Breast epithelium (tissue), 4 donors: ENCODE data around the gene CAB39L. TPM values are rescaled to one million over a fixed set of nuclear protein-coding genes. Genes with fewer than 3 reads are reported as not detected.

Experiments used
- DNase-seq, 2 donors: peaks; one replicate each; pipeline ENCODE4 v3.0.0-alpha.2; 2019; ENCODE audit warnings: low spot score in 2 of 2
- H3K27ac ChIP-seq, 2 donors: fragments of 200-600 bp; sonication (generic) in 1 of 2; one replicate each; pipeline ENCODE4 v1.5.1; 2016 to 2019; ENCODE audit warnings: mild to moderate bottlenecking in 1 of 2
- H3K27me3 ChIP-seq, 2 donors: fragments of 200-600 bp; sonication (generic) in 1 of 2; one replicate each; pipeline versions ENCODE4 v1.5.1 to v1.6.0; 2017 to 2019; ENCODE audit warnings: control low read depth in 1 of 2, mild to moderate bottlenecking in 1 of 2
- H3K36me3 ChIP-seq: fragments of 200-600 bp; one replicate; pipeline ENCODE4 v1.5.1; 2019
- H3K4me1 ChIP-seq, 2 donors: fragments of 200-600 bp; sonication (generic); one replicate each; pipeline ENCODE4 v1.5.1; 2016 to 2019; ENCODE audit warnings: control low read depth in 1 of 2
- H3K4me3 ChIP-seq, 3 donors: fragments of 200-600 bp; sonication (generic); 1 replicate in 2 of 3; 2 replicates in 1 of 3; pipeline ENCODE4 v1.5.1; 2016 to 2019; ENCODE audit warnings: mild to moderate bottlenecking in 3 of 3, moderate library complexity in 2 of 3
- H3K9me3 ChIP-seq, 2 donors: fragments of 200-600 bp; sonication (generic) in 1 of 2; one replicate each; pipeline ENCODE4 v1.5.1; 2016 to 2019; ENCODE audit warnings: control low read depth in 1 of 2
- CTCF ChIP-seq, 3 donors: fragments of 450-650 bp; IDR thresholded peaks; one replicate each; pipeline ENCODE4 v1.5.1; 2016 to 2017; ENCODE audit warnings: antibody characterized with exemption in 3 of 3, mild to moderate bottlenecking in 3 of 3, moderate library complexity in 3 of 3
- POLR2A ChIP-seq: fragments of 450-650 bp; IDR thresholded peaks from one replicate; pipeline ENCODE4 v1.6.1; 2016; ENCODE audit warnings: antibody characterized with exemption, mild to moderate bottlenecking, moderate library complexity
- POLR2AphosphoS5 ChIP-seq, 3 donors: sonication (generic); formaldehyde crosslinking; IDR thresholded peaks; one replicate each; pipeline ENCODE4 v1.6.1; 2017; ENCODE audit warnings: antibody characterized with exemption in 3 of 3
- intact Hi-C: fragments of 100-400 bp; cut with DNase I; formaldehyde crosslinking; loops from one replicate; pipeline ENCODE4 v1.15.1; 2023; ENCODE audit warnings: low total_unique reads
- total RNA-seq, 3 donors: library from RNA; depleted of rRNA; stranded (reverse); fragments of >200 nt; gene quantifications; one replicate each; pipeline ENCODE4 v1.1.0, GENCODE V29; 2016

Gene CAB39L
- total RNA-seq, 3 donors from 2014 or later, result 40.0 to 92.1 (median 44.8) TPM

GRCh38 chr13:49302222-49302621 lies 141.6 kb downstream of the CAB39L start:
- intact Hi-C loops, result loop anchor here (5.0 to 10.0 kb wide), 2 partner anchors 140 to 303 kb away; partner anchors contain the start of genes CAB39L and SETDB2
- no peaks in the 10 kb centered on the region for H3K9me3 ChIP-seq
- no peak for DNase-seq
- TF ChIP-seq CTCF (IDR thresholded peaks at IDR 0.05) (no peak), POLR2AphosphoS5 (IDR thresholded peaks at IDR 0.05) (no peak), POLR2A (no peak)
- no peaks in the 10 kb centered on the region for H3K36me3 ChIP-seq
- no peaks in the 10 kb centered on the region for H3K27me3 ChIP-seq
- H3K4me1 ChIP-seq, result peaks cover 12 to 18% of the 10 kb centered on the region in 2 donors
- H3K4me3 ChIP-seq, result no peak overlapping the region
- H3K27ac ChIP-seq, result peak overlapping the region; percentile 32 to 77

GRCh38 chr13:49300739-49301589 lies 142.9 kb downstream of the CAB39L start:
- Histone ChIP-seq H3K36me3 (no peaks in the 10 kb centered on the region), H3K27ac (peak overlapping the region in 1 of 2 donors; percentile 77), H3K4me3 (peak overlapping the region; percentile 24 to 60 (median 32)), H3K9me3 (no peaks in the 10 kb centered on the region), H3K4me1 (peaks cover 12 to 14% of the 10 kb centered on the region in 2 donors), H3K27me3 (no peaks in the 10 kb centered on the region)
- DNase-seq, result no peak
- intact Hi-C loops, result loop anchor here (5.0 to 10.0 kb wide), 2 partner anchors 141 to 304 kb away; partner anchors contain the start of genes CAB39L and SETDB2
- TF ChIP-seq CTCF (IDR thresholded peaks at IDR 0.05), result peak; percentile 82 to 88 (median 88)
- TF ChIP-seq POLR2AphosphoS5 (IDR thresholded peaks at IDR 0.05), result peak in 2 of 3 donors; percentile 17 to 39
- TF ChIP-seq POLR2A, result no peak

GRCh38 chr13:49300276-49300675 lies 143.6 kb downstream of the CAB39L start:
- Histone ChIP-seq H3K27ac (peak overlapping the region; percentile 45 to 68), H3K4me1 (peaks cover 12 to 14% of the 10 kb centered on the region in 2 donors), H3K27me3 (no peaks in the 10 kb centered on the region), H3K9me3 (no peaks in the 10 kb centered on the region), H3K36me3 (no peaks in the 10 kb centered on the region), H3K4me3 (no peak overlapping the region)
- no peak for DNase-seq
- TF ChIP-seq CTCF (IDR thresholded peaks at IDR 0.05) (no peak), POLR2AphosphoS5 (IDR thresholded peaks at IDR 0.05) (no peak), POLR2A (no peak)
- intact Hi-C loops, result loop anchor here (5.0 to 10.0 kb wide), 2 partner anchors 142 to 305 kb away; partner anchors contain the start of genes CAB39L and SETDB2

GRCh38 chr13:49298903-49299605 lies 144.8 kb downstream of the CAB39L start:
- Histone ChIP-seq H3K27ac (peak overlapping the region; percentile 45 to 68), H3K4me3 (no peak overlapping the region), H3K9me3 (no peaks in the 10 kb centered on the region), H3K27me3 (no peaks in the 10 kb centered on the region), H3K36me3 (no peaks in the 10 kb centered on the region), H3K4me1 (peaks cover 9 to 14% of the 10 kb centered on the region in 2 donors)
- intact Hi-C loops, result no loop called here
- TF ChIP-seq CTCF (IDR thresholded peaks at IDR 0.05) (no peak), POLR2A (no peak), POLR2AphosphoS5 (IDR thresholded peaks at IDR 0.05) (no peak)
- peak in 1 of 2 donors; percentile 64 for DNase-seq
